Neural crest cell (in vitro differentiated cells): Measurements from ENCODE around the gene CBX6. TPM values are rescaled to one million over a fixed set of nuclear protein-coding genes. Genes with fewer than 3 reads are reported as not detected.

Source experiments
- DNase-seq: peaks from one replicate; pipeline ENCODE4 v3.0.0; 2021; ENCODE audit warnings: low read depth, mixed read lengths, low spot score
- H3K27ac Mint-ChIP-seq: one replicate; pipeline ENCODE4 v1.8.0; 2021; ENCODE audit warnings: mild to moderate bottlenecking, mixed read lengths; ENCODE audit not compliant: unreplicated experiment
- H3K27me3 Mint-ChIP-seq: 2 replicates; pipeline ENCODE4 v1.8.0; 2021; ENCODE audit warnings: low read depth, mild to moderate bottlenecking, mixed read lengths
- H3K36me3 Mint-ChIP-seq: 2 replicates; pipeline ENCODE4 v1.8.0; 2021; ENCODE audit warnings: low read depth, mild to moderate bottlenecking, mixed read lengths
- H3K4me1 Mint-ChIP-seq: 2 replicates; pipeline ENCODE4 v1.8.0; 2021; ENCODE audit warnings: mixed read lengths
- H3K4me3 Mint-ChIP-seq: one replicate; pipeline ENCODE4 v1.8.0; 2021; ENCODE audit warnings: mild to moderate bottlenecking, mixed read lengths
- H3K9me3 Mint-ChIP-seq: 2 replicates; pipeline ENCODE4 v1.8.0; 2021; ENCODE audit warnings: mixed read lengths
- CTCF ChIP-seq: fragments of 200-600 bp; sonication (generic); conservative IDR thresholded peaks from 2 replicates; pipeline ENCODE4 v1.5.0; 2021; ENCODE audit warnings: antibody characterized with exemption, mild to moderate bottlenecking
- total RNA-seq: library from RNA; stranded (reverse); gene quantifications from 2 replicates; pipeline ENCODE4 v1.2.1, GENCODE V29; 2021

The CBX6 gene
- total RNA-seq, 1 donor from 2014 or later, result 48.2 TPM

DNA sequence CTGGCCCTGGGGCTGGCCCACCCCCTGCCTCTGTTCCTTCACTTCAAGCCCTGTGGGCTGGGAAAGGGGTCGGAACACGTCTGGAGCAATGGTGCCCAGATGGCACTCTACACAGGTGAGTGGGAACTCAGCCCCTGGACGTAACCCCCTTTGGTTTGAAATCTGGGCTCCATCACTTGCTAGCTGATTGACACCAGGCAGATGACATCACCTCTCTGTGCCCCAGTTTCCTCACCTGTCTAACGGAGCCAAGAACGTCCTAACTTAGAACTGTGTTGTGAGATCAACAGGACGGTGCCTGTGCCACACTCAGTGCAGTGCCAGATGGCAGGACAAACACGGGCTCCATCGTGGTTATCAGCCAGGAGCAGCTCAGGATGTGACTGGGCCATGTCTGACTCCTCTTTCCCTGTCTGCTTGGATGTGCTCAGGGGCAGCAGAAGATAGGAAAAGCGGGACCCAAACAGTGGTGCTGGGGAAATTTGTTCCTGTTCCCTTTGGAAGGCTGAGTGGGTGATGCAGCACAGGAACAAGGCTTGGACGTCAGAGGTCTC is 52.6 kb downstream of the CBX6 start:
- peaks cover 46% of the 10 kb centered on the region for H3K27me3 Mint-ChIP-seq
- no peaks in the 10 kb centered on the region for H3K36me3 Mint-ChIP-seq

GRCh38 chr22:38817196-38817595 is 54.8 kb downstream of the CBX6 start:
- H3K4me3 Mint-ChIP-seq, result no peak overlapping the region
- TF ChIP-seq CTCF, result no peak
- no peaks in the 10 kb centered on the region for H3K9me3 Mint-ChIP-seq
- peaks cover 10% of the 10 kb centered on the region for H3K4me1 Mint-ChIP-seq
- H3K27me3 Mint-ChIP-seq, result peaks cover 56% of the 10 kb centered on the region
- no peak for DNase-seq
- no peaks in the 10 kb centered on the region for H3K36me3 Mint-ChIP-seq
- H3K27ac Mint-ChIP-seq, result no peak overlapping the region

More for the DNA sequence above, 52.6 kb downstream of the CBX6 start:
- H3K4me3 Mint-ChIP-seq, result no peak overlapping the region
- H3K9me3 Mint-ChIP-seq, result no peaks in the 10 kb centered on the region
- no peak for DNase-seq
- H3K27ac Mint-ChIP-seq, result peak overlapping the region; percentile 27
- no peak for TF ChIP-seq CTCF
- peaks cover 14% of the 10 kb centered on the region for H3K4me1 Mint-ChIP-seq

GRCh38 chr22:38815842-38816241 is 56.2 kb downstream of the CBX6 start:
- Mint-ChIP-seq H3K4me3 (no peak overlapping the region), H3K36me3 (no peaks in the 10 kb centered on the region), H3K27ac (no peak overlapping the region), H3K9me3 (peaks cover 4% of the 10 kb centered on the region), H3K27me3 (peaks cover 61% of the 10 kb centered on the region), H3K4me1 (peaks cover 10% of the 10 kb centered on the region)
- DNase-seq, result no peak
- no peak for TF ChIP-seq CTCF

Other genes with a start within 250 kb of the CBX6 start
- gene FAM227A, start 215.8 kb downstream of the CBX6 start, total RNA-seq, result 7.3 and 7.8 TPM in 2 replicates
- gene CBY1, start 215.6 kb downstream of the CBX6 start, total RNA-seq, result 39.1 and 39.4 TPM in 2 replicates
- gene TOMM22, start 190.3 kb downstream of the CBX6 start, total RNA-seq, result 105 and 107 TPM in 2 replicates
- gene JOSD1, start 171.3 kb downstream of the CBX6 start, total RNA-seq, result 50.5 and 51.8 TPM in 2 replicates
- 73.3 and 75.6 TPM in 2 replicates for gene GTPBP1, start 166.3 kb downstream of the CBX6 start, total RNA-seq
- gene SUN2, start 116.2 kb downstream of the CBX6 start, total RNA-seq, result 39.0 and 41.7 TPM in 2 replicates
- 18.0 and 18.9 TPM in 2 replicates for gene DNAL4, start 78.1 kb downstream of the CBX6 start, total RNA-seq
- 9.3 and 9.4 TPM in 2 replicates for gene NPTXR, start 28.2 kb downstream of the CBX6 start, total RNA-seq
- gene APOBEC3A, start 85.4 kb upstream of the CBX6 start, total RNA-seq, result not detected in 2 replicates
- 12.3 and 14.5 TPM in 2 replicates for gene APOBEC3B, start 110.1 kb upstream of the CBX6 start, total RNA-seq
- gene APOBEC3C, start 142.0 kb upstream of the CBX6 start, total RNA-seq, result 8.1 and 9.5 TPM in 2 replicates
- 1.1 and 1.4 TPM in 2 replicates for gene APOBEC3D, start 148.9 kb upstream of the CBX6 start, total RNA-seq
- gene APOBEC3F, start 168.6 kb upstream of the CBX6 start, total RNA-seq, result 5.9 and 6.7 TPM in 2 replicates
- 1.3 and 2.1 TPM in 2 replicates for gene APOBEC3G, start 205.1 kb upstream of the CBX6 start, total RNA-seq
- gene APOBEC3H, start 225.0 kb upstream of the CBX6 start, total RNA-seq, result not detected in 2 replicates